Measurements from ENCODE around the gene AMZ1.

Gene AMZ1, protein sequence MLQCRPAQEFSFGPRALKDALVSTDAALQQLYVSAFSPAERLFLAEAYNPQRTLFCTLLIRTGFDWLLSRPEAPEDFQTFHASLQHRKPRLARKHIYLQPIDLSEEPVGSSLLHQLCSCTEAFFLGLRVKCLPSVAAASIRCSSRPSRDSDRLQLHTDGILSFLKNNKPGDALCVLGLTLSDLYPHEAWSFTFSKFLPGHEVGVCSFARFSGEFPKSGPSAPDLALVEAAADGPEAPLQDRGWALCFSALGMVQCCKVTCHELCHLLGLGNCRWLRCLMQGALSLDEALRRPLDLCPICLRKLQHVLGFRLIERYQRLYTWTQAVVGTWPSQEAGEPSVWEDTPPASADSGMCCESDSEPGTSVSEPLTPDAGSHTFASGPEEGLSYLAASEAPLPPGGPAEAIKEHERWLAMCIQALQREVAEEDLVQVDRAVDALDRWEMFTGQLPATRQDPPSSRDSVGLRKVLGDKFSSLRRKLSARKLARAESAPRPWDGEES

DNA sequence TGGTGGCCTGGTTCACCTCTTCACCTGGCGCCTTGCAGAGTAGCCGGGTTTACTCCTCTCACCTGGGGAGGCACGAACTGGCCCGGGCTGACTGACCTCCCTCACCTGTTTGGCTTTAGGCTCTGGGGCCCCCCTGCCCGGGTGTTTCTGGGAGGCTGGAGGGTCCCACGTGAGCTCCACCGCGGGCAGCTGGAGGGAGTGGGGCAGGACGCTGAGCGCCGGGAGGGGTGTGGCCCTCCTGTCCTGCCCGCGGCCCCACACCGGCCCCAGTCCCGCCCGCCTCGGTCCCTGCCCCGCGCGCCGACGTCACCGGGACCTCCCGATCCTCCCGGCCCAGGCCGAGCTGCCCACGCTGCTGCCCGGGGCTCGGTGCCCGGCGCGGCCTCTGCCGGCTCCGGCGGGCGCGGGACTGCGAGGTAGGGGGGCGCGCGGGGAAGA, at the start of gene AMZ1:
Gene AMZ1 (plus strand): TSS at position 322 of the 438 bp plus-strand sequence. CDS start 12,250 bp downstream, outside the sequence.
- DNase-seq (ENCODE audit: low read depth) = no peak

DNA sequence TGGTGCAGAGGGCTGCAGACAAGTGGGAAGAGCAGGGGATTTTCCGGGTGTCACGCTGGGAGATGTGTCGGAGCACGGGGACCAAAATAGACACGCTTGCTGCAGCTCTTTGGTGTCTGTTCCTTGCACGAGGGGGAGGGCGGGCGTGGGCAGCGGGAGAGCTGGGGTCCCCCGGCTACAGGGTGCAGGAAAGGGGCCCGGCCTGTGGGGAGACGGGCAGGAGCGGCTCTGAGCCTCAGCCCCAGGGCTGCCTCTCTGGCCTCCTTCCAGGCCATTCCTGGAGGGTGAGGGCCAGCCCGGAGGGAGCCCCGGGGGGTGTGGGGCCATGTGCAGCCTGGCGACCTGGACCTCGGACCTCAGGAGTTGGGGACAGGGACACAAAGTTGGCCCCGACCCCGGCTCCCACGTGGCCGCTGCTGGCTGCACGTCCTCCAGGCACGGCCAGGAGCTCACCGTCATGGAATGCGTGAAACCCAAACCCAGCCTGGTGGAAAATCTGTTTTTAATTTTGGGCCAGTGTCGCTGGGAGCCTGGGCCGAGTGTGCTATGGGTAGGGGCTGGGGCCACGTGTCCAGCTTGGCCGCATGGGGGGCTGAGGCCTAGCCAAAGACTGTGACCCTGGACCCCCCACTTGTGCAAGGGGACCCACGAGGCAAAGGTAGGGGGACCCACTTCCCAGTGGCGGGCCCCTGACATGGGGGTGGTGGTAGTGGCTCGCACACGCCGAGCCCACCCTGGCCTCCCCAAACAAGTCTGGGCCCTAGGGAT, 49.6 kb upstream of the AMZ1 start:
- DNase-seq (ENCODE audit: low read depth) = no peak

DNA sequence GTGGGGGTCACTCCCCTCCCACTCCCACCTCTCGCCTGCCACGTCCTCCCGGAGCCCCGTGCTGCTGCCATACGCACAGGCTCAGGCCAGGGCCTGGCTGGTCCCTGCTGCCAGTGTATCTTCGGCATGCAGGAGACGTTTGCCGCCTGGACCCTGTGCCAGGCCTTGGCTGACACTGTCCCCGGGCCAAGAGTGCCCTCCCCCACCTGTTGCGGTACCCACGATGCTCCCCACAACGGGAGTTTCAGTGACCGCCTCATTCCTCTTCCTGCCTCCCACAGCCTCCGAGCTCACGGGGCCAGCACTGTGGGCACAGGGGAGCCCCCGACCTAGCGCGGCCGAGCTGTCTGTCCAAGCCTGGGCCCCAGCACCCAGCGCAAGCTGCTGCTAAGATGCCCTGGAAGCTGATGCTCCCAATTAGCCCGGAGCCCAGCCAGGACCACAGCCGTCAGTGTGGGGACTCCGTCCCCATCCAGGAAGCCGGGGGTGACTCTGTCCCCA, 48.8 kb upstream of the AMZ1 start:
- no peak for DNase-seq (ENCODE audit: low read depth)

DNA sequence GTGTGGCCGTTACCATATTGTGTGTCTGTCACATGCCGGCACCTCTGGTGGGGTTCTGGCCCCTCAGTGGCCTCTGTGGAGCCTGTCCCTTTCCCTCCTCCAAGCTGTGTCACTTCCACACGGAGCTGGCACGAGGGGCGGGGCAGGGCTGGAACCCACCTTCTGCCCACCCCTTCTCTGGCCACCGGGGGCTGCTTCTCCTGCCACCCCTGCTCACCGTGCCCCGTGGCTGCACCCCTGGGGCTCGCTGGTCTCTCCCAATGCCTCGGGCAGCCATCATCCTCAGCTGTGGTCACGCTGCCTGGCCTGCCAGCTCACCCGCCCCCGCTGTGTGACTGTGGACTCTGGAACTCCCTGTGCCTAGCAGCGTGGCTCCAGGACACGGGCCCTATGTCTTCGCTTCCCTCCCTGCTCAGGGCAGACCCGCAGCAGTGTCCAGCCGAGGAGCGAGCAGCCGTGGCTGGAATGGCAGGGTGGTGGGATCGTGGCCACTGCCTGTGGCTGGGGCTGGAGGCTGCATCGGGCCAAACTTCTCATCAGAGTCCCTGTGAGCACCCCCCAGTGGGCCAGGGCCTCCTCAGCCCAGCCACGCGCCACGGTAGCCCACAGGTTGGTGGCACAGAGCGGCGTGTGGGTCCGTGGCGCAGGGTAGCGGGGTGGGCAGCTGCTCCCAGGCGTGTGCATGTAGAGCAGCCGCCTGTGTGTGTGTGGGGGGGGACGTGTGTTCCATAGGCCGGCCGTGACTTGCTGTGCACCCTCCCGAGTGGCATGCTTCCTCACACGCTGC, 48.1 kb upstream of the AMZ1 start:
- no peak for DNase-seq (ENCODE audit: low read depth)

DNA sequence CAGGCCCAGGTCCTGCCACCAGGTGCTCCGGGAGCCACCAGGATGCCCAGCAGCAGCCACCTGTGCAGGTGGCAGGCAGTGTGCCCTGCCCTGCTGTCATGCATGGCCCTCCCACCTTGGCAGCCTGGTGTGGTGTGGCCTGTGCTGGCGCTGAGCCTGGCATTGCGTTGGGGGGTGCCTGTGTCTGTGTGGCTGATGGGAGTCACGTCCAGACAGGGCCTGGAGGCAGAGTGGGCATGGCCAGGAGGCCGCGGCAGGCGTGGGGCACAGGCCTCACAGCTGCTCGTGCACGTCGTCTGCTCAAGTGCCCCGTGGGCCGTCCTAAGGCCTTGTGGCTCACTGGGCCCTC, 47.5 kb upstream of the AMZ1 start:
- no peak for DNase-seq (ENCODE audit: low read depth)

DNA sequence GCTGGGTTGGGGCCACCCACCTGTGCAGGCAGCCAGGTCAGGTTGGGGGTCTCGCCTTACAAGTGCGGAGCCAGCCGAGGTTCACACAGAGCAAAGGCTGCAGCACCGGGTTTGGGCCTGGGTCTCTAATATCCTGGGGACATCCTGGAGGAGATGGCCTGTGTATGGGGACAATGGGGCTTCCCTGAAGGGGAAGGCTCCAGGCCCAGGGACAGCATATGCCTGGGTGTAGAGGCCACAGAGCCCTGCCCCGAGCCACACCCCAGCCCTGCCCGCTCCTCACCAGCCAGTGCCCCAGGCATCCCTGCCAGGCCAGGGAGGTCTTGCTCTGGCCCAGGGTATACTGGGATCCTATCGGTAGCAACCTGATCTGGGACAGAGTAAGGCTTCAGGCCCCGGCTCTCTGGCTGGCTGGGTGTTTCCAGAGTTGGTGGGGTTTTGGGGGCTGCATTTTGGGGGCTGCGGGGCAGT, 47.1 kb upstream of the AMZ1 start:
- no peak for DNase-seq (ENCODE audit: low read depth)

DNA sequence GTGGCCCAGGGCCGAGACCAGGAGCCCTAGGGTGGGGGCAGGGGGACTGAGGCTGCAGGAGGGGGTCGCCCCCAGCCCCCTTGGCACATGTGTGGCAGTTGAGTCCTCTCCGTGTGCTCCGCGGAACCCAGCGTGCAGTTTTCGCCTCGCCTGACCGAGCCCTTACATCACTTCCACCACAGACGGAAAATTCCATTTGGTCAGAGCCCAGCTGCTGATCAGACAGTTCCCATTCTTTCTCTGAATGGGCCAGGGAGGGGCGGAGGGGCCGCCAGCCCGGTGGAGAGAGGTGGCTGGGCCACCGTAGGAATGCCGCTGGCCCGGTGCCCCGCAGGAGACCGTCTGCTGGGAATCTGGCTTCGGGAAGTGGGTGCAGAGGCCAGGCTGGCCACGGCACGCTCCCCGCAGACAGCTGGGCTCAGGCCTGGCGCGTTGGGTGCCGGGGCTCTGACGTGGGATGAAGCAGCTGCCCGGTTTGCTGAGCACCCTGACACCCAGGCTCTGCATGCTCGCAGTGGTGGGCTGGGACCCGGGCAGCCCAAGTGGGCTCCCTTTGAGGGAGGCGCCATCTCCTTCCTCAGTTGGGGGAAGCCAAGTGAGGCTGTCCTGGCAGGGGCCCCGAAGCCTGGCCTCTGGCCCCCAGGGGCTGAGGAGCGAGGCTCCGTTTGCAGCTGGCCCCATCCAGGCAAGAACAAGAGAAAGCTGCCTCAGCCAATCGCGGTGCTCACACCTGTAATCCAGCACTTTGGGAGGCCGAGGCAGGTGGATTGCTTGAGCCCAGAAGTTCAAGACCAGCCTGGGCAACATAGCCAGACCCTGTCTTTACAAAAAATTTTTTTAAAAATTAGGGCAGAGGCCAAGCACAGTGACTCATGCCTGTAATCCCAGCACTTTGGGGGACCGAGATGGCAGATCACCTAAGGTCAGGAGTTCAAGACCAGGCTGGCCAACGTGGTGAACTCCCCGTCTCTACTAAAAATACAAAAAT, 46.3 kb upstream of the AMZ1 start:
- no peak for DNase-seq (ENCODE audit: low read depth)

DNA sequence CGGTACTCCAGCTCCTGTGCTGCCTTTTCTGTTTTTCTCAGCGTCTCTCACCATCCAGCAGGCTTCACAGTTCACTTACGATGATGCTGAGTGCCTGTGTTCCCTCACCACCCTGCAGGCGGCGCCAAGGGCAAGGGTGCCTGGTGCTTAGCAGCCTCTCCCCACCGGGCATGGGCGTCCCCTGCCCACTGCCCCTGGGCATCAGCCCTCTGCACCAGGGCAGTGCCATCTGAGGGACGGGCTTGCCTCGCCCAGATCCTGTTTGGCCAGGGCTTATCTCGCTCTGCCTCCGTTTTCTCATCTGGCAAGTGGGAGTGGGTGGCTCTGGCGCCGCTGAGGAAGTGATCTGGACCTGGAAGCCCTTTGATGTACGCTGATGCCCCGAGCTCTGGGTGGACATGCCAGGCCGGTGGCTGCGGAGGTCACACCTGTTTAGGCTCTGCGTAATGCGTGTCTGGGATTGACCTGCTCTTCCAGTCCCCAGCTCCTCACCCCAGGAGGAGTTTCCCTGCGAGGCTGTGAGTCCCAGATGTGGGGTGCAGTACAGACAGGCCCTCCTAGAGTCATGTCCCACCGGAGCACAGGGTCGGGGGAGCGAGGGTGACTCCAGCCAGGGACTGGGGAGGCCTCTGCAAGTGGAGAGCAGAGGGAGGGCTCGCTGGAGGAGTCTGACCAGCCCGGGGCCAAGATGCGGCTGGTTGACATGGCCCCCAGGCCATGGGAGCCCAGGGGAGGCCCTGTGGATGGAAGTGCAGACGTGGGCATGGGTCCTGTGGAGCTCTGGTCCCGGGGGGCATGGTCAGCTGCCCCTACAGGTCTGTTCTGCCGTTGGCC, 44.4 kb upstream of the AMZ1 start:
- no peak for DNase-seq (ENCODE audit: low read depth)

DNA sequence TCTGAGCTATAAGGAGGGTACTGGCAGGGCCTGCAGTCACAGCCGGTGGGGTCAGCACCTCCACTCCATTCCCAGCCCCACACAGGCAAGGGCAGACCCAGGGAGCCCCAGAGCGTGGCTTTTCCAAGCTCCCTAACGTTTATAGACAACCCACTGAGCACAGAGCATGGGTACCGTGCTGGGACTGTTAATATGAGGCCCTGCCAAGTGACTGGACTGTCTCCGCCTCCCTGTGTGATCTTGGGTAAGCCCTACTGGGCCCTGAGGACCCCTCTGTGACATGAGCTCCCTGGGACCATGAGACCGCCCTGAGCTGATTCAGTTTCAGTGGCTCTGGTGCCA, 43.8 kb upstream of the AMZ1 start:
- no peak for DNase-seq (ENCODE audit: low read depth)

DNA sequence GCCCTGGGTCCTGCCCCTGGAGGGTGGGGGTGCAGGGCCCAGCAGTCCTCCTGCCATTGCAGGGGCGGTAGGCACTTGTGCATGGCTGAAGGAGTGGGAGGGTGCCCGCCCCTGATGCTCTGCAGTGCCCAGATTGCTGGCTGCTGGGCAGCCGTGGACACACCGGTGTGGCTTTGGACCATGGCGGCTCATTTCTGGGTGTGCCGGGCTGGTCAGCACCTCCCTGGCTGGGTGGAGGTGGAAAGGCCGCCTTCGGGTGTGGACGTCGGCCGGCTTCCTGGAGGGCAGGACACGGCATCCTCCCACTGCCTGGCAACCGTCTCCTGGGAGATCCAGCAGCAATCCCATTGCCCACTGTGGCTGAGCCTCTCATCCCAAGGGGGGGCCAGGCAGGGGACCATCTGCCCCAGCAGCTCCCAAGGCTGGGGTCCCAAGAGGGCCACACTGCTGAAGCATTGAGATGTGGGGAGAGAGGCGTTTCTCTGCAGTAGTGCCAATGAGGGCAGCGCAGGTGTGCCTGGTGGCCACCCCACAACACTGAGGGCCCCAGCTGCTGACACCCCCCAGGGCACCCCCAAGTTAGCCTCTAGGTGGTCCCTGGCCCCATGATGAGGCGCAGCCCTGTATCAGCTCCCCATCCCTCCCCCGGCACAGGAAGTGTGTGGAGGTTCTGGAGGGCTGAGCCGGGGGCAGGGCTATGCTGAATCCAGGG, 43.3 kb upstream of the AMZ1 start:
- no peak for DNase-seq (ENCODE audit: low read depth)

DNA sequence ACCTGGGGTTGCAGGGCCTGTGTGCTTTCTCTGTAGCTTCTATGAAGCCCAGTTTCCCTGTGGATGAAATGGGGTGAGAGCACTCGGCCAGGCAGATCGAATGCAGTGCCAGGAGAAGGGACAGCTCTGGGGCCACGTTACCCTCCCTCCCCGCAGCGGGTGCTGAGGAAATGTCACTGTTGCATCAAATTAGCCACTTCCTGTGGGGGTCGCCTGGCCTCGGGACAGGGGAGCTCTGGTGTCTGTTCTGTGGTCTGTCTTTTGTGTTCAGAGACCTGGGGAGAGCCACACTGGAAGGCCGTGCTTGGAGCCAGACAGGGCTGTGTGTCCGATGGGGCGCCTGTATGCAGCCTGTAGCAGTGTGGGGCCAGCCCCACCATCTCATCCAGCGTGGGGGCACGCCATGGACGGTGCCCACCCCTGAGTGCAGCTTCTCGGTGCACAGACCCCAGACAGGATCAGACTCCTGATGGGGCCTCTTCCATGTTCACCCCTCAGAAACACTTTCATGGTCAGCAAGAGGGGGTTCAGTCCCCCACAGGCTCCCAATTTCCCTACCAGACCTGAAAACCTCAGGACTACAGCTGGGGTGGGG, 42.6 kb upstream of the AMZ1 start:
- DNase-seq (ENCODE audit: low read depth) = no peak

DNA sequence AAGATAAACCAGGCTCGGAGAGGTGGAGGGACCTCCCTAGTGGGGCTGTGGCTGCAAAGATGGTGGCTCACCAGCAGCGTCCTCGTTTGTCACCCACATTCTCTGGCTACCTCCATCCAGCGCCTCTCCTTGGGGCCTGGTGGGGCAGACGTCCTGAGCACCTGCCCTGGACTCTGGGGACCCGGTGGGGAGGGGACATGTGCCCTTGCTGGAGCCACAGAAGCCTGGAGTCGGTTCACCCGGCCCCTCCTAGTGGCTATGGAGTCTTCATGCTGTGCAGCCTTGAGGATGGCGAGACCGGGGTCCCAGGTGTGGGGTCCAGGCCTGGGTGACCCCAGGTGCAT, 41.7 kb upstream of the AMZ1 start:
- DNase-seq (ENCODE audit: low read depth) = no peak

DNA sequence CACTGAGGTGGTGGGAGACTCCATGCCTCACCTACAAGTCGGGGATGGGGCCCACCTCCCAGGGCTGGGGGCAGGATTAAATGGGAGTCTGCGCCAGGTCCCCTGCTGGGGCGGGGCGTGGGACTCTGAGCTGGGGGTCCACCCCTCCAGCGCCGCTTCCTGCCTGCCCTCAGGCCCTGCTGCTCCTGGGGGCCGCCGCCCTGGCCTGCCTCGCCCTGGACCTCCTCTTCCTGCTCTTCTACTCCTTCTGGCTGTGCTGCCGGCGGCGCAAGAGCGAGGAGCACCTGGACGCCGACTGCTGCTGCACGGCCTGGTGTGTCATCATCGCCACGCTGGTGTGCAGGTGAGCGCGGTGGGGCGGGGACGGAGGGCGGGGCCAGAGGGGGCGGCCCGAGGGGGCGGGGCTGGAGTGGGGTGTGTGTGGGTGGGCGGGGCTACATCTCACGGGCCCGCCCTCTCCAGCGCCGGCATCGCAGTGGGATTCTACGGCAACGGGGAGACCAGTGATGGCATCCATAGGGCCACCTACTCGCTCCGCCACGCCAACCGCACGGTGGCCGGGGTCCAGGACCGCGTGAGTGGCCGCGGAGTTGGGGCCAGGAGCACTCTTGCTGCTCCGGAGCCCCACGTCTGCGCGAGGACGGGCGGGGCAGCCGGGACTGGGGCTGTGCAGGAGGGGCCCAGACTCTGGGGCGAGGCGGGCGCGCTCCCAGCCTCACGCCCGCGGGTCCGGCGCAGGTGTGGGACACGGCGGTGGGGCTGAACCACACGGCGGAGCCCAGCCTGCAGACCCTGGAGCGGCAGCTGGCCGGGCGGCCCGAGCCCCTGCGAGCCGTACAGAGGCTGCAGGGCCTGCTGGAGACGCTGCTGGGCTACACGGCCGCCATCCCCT, 41.1 kb upstream of the AMZ1 start:
- no peak for DNase-seq (ENCODE audit: low read depth)

DNA sequence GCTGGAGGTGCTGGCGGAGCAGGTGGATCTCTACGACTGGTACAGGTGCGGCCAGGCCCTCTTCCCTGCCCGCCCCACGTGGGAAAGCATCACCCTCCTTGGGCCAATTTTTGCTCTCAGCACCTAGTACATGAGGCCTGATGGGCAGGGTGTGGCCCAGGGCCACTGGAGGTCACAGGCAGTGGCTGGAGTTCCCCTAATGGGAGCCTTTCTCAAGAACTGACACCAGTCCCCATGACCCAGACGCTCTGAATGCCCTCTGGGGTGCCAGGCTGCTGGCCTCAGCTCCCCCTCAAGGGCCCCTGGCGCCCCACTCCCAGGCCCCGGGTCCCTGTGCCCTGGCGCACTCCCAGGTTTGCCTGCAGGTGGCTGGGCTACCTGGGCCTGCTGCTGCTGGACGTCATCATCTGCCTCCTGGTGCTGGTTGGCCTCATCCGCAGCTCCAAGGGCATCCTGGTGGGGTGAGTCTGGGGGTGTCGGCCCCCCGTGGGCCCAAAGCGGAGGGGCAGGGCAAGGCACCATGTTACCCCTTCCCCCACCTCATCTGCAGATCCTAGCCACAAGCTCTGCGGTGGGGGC, 40.3 kb upstream of the AMZ1 start:
- no peak for DNase-seq (ENCODE audit: low read depth)

DNA sequence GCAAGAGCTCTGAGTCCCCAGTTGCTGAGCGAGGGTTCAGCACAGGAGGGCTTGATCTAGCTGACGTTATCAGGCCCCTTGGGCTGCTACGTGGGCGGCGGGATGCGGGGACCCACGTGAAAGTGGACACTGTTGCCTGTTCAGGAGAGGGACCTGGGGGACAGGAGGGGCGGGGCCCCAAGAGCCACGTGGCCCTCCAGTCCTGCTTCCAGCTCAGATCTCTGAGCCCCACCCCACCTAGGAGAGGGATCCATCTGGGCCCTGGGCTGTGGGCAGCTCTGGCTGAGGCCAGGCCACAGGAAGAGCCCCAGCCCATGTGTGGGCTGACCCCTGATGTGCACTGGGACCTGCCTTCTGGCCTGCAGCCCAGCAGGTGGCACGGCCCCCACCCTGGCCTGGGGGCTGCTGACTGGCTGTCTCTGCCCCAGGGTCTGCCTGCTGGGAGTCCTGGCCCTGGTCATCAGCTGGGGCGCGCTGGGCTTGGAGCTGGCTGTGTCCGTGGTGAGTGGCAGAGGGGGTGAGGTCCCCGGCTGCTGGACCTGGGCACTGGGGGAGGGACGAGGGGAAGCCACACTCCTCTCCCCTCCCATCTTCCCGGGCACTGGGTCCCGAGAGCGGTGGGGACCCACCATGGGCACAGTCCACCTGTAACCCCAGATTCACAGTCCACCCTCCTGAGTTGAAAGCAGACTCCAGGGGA, 38.7 kb upstream of the AMZ1 start:
- no peak for DNase-seq (ENCODE audit: low read depth)

DNA sequence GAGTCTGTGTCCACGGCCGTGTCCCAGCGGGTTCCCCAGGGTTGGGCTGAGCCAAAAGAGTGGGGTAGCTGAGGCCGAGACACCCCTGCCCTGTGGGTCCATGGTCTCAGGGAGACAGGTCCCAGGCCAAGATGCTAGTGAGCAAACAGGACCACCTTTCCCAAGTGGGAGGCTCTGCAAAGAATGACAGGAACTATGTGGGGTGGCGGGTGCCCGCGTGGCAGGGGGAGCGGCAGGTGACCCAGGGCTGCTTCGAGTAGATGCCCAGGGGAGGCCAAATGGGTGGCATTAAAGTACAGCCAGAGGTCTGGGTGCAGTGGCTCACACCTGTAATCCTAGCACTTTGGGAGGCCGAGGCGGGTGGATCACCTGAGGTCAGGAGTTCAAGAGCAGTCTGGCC, 38.0 kb upstream of the AMZ1 start:
- DNase-seq (ENCODE audit: low read depth) = no peak

DNA sequence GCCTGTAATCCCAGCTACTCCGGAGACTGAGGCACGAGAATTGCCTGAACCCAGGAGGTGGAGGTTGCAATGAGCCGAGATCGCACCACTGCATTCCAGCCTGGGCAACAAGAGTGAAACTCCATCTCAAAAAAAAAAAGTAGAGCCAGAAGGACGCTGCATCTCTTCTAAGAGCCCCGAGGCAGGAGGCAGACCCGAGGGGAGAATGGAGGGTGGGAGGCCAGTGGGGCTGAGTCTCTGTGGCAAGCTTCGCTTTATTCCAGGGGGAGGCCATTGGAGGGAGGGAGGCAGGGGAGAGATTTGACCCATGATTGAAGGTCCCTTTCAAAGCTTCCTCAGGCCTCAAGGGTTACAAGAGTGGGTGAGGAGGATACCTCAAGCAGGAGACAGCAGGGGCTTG, 37.6 kb upstream of the AMZ1 start:
- no peak for DNase-seq (ENCODE audit: low read depth)

Measured in stimulated activated CD8-positive, alpha-beta memory T cell treated with anti-CD3 and anti-CD28 coated beads, Interleukin-7, amount 100 ng/mL, for 24 hours (primary cell).